Measurements from ENCODE around the gene OSER1.
A peak's percentile ranks its signal among the peaks of the same experiment; 100 is the strongest.

OSER1 gene

DNA sequence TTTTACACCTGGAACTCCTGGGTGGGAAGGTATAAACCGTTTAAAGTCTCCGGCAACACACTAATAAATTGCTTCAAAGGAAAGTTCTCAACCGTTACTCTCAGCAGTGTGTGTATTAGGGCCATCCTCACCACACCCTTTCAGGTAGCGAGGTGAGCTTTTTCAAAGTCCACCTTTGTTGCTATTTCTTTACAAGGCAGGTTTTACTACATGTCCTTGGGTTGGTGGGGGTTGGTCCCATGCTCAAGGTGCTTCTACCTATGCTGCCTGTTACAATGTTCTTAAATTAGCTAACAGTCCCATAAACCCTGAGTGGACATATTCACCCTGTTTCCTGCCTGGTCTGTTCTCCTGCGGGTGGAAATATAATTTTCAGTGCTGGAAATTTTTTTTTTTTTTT, 13.2 kb upstream of the OSER1 start:
- DNase-seq: no peak

DNA sequence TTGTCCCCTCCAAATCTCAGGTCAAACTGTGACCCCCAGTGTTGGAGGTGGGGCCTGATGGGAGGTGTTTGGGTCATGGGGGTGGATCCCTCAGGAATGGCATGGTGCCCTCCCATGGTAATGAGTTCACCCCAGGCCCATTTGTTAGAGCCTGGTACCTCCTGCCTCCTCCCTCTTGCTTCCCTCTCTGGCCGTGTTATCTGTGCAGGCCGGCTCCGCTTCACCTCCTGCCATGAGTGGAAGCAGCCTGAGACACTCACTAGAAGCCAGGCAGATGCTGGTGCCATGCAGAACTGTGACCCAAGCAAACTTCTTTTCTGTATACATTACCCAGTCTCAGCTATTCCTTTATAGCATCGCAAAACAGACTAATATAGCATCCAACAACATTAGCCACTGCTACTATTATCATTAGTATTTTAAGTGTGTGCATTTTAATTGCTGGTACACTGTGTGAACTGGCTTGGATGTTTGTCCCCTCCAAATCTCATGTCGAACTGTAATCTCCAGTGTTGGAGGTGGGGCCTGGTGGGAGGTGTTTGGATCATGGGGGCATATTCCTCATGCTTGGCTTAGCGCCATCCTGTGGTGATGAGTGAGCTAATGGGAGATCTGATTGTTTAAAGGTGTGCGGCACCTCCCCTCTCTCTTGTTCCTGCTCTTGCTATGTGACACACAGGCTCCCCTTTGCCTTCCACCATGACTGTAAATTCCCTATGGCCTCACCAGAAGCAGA, 12.2 kb upstream of the OSER1 start:
- DNase-seq: no peak

DNA sequence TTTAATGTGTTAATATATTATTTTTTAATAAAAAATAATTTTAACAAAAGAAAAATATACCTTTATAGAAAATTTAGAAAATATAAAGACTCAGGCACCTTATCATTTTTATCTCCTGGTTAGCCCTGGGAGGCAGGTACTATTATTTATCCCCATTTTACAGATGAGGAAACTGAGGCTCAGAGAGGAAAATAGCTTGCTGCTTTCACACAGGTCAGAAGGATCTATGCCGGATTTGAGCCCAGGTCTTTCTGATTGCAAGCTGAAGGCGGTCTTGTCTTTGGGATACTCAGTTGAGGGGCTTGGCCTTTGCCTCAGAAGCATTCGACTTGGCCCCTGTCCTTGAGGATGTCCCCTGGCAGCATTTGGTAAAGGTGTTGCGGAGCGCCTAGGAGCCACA, 11.5 kb upstream of the OSER1 start:
- DNase-seq: no peak

DNA sequence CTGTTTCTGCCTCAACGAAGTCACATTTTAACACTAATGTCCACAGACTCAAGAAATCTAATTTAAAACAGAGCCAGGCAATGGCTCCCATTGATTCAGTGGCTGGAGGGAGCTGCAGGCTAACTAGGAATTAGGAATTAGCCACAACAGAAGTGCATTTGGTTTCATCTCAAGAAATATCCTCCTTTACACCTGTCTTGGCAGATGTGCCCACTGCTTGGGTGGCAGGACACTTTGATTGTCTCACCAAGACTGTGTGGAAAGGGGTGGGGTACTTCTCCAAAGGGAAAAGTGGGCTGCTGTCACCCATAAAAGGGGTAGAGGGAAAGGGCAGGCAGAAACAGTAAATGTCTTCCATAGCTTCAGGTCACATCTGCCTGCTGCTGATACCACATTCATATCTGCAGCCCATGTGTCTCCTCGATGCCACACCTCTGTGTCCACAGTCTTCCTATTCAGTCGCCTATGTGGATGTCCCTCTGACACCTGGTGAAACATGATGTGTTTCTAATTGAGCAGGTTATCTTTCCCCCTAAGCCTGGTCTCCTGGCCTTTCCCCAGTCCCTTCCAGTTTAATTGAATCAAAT, 10.9 kb upstream of the OSER1 start:
- DNase-seq: no peak

DNA sequence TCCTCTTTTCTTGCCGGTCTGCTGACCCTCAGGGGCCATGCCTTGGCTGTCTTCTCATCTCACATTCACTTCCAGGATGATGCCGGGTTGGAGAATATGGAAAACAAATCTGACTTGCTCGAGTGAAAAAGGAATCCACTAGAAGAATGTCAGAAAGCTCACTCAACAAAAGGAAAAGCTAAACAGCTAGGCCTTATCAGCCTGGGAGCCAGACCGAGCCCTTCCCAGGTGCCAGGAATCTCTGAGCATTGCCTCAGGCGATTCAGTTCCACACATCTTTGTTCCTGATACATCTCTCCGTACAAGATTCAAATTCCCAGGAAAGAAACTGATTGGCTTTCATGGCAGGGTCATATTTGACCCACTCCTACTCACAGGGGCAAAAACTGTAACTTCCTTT, 9.2 kb upstream of the OSER1 start:
- no peak for DNase-seq

- no peak for DNase-seq
Observed at GRCh38 chr20:44219170-44219730, 8.7 kb upstream of the OSER1 start.

- no peak for DNase-seq
Observed at GRCh38 chr20:44218446-44218845, 7.9 kb upstream of the OSER1 start.

DNA sequence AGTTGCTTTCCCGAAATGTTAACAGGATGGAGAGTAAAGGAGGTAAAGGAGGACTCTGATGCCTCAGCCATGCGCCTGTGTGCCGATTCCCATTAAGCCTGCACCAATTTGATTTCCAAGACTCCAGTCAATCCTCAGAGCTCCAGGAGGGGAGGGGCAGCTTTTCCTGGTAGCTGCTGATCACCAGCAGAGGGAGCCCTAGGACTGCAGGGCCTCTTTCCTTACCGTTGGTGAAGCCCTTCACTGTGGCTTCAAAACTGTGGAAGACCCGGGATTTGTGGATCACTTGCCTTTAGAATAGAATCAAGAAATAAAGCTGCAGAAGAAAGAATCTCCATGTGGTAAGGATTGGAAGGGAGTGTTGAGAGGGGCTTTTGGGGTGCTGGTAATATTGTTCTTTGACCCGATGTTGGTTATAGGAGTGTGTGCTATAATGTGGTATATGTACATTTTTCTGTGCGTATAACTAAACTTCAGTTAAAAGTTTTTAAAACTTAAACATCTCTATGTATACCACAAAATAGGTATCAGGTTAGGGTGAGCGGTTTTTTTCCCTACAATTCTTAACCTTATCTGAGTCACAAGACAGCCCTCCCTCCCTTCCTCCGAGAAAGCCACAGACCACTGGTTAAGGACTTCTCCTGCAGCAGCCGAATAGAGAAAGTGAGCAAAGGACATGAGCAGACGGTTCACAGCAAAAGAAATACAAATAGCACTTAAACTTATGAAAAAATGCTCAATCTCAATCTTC, 6.9 kb upstream of the OSER1 start:
- peak; percentile 59 for DNase-seq

DNA sequence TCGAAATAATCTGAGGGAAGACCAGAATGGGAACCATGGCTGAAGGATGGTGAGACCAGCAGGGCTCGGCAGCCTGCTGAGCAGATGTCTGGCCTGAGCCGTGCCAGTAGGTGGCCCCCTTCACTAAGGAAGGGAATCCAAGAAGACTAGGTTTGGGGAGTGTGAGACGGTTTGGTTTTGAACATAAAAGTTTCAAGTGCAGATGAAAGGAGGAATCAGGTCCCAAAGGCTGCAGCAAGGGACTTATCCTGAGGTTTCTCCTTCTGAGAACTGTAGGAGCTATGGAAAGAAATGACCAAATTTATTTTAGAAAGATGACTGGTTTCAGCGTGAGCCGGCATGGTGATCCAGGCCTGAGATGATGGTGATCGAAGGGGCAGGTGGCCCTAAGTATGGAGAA, 4.6 kb upstream of the OSER1 start:
- DNase-seq: no peak

DNA sequence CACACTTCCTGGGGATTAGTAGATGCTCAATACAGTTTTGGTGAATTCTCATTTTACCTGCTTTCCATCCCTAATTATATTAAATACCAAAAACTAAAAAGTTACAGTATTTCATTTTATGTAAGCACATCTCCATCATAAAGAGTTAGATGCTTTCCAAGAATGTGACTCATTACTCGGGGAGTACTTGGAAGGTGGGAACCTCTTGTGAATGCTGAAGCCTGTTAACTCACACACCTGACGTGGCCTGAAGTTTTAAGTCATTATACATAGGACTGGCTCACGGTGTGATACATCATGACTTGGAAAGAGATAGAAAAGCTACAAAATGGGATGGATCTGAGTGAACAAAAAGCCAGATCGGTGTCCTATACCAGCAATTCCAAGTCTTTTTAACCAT, 2.2 kb upstream of the OSER1 start:
- DNase-seq: no peak

GRCh38 chr20:44211177-44212039, 837 bp upstream of the OSER1 start:
- DNase-seq: no peak

DNA sequence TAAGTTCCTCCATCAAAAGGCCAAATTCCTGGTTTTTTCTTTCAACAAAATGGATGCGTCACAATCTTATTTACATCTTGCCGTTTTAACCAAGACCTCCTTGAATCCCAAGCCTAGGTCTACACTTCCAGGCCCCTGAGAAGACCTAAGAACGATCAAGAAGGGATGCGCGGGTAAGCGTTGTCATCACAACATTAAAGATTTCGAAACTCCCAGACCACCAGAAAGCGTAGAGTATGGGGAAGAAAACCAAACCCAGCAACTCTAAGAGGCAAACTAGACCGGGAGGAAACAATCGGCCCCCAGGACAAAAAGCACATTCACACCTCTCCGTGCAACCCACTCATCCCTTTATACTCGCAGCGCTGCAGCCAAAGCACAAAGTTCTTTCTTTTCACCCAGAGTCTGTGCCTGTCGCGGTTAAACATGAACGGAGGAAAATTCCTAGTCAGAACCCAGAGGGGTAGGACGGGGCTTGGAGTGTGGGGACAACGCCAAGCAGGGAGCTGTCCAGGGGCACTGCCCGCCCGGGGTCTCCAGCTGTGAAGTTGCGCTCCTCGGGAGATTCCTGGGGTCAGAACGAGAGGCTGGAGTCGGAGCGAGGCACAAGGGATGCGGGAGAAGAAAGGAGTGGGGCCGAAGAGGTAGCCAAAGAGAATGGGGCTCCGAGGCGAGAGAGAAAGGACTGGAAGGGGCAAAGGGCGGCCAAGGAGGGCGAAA, 725 bp downstream of the OSER1 start:
- no peak for DNase-seq

GRCh38 chr20:44208770-44209169, 1.8 kb downstream of the OSER1 start:
- DNase-seq: no peak

GRCh38 chr20:44208165-44208564, 2.4 kb downstream of the OSER1 start:
- DNase-seq: no peak

DNA sequence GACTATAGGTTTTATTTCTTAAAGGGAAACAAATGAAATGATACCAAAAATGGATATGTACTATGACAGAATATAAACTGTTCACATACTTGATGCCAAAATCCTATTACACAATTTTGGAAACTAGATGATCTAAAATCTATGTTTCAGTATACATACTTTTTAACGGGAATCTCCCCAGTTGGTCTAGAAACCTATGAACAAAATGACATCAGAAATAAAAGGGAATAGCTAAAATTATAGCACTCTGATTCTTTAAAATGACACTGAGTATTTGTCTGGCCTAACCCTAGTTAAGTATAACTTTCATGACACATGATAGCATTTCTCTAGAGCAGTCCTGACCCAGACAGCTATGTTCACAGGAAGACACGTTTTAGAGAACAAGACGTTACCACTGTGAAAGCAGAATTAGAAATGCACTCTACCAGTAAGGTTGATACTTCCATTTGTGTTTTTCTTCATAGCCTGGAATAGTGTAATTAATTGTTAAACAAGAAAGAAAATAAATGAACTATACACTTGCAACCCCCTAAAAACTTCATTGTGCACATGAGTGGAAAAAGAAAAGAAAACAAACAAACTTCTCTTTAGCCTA, 3.3 kb downstream of the OSER1 start:
- DNase-seq: no peak

DNA sequence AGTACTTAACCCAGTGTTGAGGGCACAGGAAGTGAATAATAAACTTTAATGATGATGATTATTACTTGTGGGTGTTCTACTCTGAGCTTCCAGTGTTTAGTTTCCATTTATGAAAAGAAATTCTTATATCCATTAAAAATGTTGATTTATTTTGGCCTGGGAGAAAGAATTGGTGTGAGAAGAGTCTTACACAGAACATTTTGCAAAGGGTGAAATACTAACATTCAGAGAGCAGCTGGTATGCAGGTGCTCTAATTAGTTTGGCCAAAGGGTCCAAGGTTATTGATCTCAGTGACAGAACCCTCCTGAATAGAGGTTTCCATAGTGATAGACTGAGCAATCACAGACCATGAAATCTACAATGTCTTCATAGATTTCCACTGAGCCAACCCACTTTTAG, 4.4 kb downstream of the OSER1 start:
- no peak for DNase-seq

DNA sequence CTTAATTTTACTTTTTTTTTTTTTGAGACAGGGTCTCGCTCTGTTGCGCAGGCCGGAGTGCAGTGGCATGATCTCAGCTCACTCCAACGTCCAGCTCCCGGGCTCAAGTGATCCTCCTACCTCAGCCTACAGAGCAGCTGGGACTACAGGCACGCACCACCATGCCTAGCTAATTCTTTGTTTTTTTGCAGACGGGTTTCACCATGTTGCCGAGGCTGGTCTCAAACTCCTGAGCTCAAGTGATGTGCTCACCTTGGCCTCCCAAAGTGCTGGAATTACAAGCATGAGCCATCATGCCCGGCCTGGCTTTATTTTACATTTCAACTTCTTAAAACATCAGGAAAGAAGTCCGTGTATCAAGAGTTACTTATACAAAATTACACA, 5.7 kb downstream of the OSER1 start:
- no peak for DNase-seq

GRCh38 chr20:44204156-44204831, 6.3 kb downstream of the OSER1 start:
- no peak for DNase-seq

DNA sequence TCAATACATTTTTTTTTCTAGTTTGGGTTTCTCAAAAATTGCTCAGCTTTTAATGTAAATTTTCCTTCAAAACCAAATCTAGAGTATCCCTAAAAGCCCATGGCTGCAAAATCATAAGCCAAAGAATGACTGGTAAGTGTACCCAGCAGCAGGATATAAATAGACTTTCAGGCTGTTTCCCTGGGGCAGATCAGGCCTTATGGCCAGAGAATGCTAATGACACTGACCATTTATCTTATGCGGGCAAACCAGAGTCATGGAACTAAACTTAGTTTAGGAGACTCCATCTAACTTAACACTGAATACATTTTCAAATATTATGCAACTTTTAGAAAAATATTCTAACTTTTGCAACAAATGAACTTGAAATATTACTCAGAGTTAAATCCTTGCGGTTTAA, 7.4 kb downstream of the OSER1 start:
- no peak for DNase-seq

DNA sequence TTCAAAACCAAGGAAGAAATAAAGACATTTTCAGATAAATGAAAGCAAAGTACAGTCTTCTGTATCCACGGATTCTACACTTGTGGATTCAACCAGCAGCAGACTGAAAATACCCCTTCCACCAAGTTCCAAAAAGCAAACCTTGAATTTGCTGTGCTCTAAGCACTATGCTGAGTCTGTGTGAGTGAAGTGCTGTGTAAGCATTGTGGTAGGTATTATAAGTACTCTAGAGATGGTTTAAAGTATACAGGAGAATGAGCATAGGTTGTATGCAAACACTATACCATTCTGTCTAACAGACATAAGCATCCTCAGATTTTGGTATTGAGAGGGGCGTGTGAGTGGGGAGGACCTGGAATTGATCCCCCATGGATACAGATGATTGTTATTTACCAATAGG, 9.6 kb downstream of the OSER1 start:
- DNase-seq: no peak

DNA sequence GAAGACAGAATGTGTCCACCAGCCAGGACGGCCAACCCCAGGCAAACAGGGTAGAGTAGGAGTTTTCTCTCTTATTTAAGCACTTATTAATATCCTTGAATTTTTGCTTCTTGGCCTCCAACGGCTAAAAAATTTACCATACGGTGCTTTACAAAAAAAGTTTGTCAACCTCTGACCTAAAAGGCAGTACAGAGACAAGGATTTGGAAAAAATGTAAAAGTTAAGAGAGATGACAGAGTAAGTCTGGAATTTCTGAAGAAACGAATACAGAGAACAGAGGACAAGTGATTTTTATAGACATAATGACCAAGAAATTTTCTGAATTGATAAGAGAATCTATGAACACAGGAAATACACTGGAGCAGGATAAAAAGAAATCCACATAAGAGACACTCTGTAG, 10.2 kb downstream of the OSER1 start:
- DNase-seq: no peak
